Measurements from ENCODE around the gene ZNF423.

- TF ChIP-seq EZH2 (IDR thresholded peaks at IDR 0.05; ENCODE audit: borderline replicate concordance, low read length): no peak
- TF ChIP-seq, protein P1, sequence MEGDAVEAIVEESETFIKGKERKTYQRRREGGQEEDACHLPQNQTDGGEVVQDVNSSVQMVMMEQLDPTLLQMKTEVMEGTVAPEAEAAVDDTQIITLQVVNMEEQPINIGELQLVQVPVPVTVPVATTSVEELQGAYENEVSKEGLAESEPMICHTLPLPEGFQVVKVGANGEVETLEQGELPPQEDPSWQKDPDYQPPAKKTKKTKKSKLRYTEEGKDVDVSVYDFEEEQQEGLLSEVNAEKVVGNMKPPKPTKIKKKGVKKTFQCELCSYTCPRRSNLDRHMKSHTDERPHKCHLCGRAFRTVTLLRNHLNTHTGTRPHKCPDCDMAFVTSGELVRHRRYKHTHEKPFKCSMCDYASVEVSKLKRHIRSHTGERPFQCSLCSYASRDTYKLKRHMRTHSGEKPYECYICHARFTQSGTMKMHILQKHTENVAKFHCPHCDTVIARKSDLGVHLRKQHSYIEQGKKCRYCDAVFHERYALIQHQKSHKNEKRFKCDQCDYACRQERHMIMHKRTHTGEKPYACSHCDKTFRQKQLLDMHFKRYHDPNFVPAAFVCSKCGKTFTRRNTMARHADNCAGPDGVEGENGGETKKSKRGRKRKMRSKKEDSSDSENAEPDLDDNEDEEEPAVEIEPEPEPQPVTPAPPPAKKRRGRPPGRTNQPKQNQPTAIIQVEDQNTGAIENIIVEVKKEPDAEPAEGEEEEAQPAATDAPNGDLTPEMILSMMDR (conservative IDR thresholded peaks at IDR 0.05 in 1 of 2, IDR thresholded peaks at IDR 0.05 in 1 of 2; ENCODE audit: extremely low read depth in 1 of 2, insufficient read depth in 1 of 2, low read depth in 1 of 2, low read length in 2 of 2): no peak
These were observed 132.6 kb downstream of the ZNF423 start for GRCh38 chr16:49723310-49723709.
